Neural cell (in vitro differentiated cells): ENCODE data around the gene ERBB4.

Source experiments
- EP300 ChIP-seq: fragments of 450-650 bp; conservative IDR thresholded peaks from 2 replicates; pipeline ENCODE4 v1.6.1; 2014; ENCODE audit warnings: antibody characterized with exemption, mild to moderate bottlenecking, moderate library complexity; ENCODE audit not compliant: poor library complexity, severe bottlenecking
- EZH2 ChIP-seq: fragments of 200-600, 300-800 bp; shearing (Covaris generic), sonication (generic); IDR thresholded peaks from 2 replicates; pipeline ENCODE4 v1.6.1; 2014; ENCODE audit warnings: antibody characterized with exemption, low read length, borderline replicate concordance, mild to moderate bottlenecking; ENCODE audit not compliant: insufficient read depth, poor library complexity, severe bottlenecking
- POLR2AphosphoS5 ChIP-seq: IDR thresholded peaks from 2 replicates; pipeline ENCODE4 v1.6.1; 2012
- RAD21 ChIP-seq: fragments of 450-650 bp; conservative IDR thresholded peaks from 2 replicates; pipeline ENCODE4 v1.6.1; 2014; ENCODE audit warnings: antibody characterized with exemption, mild to moderate bottlenecking, moderate library complexity
- TF ChIP-seq, protein P1 (sequence below): fragments of 450-650 bp; IDR thresholded peaks from 2 replicates; pipeline ENCODE4 v1.5.1; 2014; ENCODE audit warnings: antibody characterized with exemption, mild to moderate bottlenecking, moderate library complexity; ENCODE audit not compliant: poor library complexity, severe bottlenecking
- TF ChIP-seq, protein P2 (sequence below): IDR thresholded peaks from 2 replicates; pipeline ENCODE4 v1.6.1; 2012; ENCODE audit warnings: borderline replicate concordance

DNA sequence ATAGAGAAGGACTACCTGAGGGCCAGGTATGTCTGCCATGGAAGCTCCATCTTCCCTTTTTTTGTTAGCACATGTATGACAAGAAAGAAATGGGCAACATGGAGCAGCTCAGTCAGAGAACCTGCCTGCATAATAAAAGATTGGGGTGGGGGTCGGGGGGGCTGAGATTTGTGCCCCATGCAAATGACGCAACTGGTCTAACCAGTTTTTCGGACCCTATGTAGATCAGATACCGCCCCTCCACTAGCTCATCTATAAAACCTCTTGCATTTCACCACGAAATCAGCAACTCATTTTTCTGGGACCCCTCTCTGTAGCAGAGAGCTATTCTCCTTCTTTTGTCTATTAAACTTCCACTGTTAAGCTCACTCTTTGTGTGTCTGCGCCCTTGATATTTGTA lies 657.2 kb downstream of the ERBB4 start:
- TF ChIP-seq, protein P1, sequence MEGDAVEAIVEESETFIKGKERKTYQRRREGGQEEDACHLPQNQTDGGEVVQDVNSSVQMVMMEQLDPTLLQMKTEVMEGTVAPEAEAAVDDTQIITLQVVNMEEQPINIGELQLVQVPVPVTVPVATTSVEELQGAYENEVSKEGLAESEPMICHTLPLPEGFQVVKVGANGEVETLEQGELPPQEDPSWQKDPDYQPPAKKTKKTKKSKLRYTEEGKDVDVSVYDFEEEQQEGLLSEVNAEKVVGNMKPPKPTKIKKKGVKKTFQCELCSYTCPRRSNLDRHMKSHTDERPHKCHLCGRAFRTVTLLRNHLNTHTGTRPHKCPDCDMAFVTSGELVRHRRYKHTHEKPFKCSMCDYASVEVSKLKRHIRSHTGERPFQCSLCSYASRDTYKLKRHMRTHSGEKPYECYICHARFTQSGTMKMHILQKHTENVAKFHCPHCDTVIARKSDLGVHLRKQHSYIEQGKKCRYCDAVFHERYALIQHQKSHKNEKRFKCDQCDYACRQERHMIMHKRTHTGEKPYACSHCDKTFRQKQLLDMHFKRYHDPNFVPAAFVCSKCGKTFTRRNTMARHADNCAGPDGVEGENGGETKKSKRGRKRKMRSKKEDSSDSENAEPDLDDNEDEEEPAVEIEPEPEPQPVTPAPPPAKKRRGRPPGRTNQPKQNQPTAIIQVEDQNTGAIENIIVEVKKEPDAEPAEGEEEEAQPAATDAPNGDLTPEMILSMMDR = no peak
- no peak for TF ChIP-seq EZH2
- no peak for TF ChIP-seq RAD21
- TF ChIP-seq EP300 = no peak
- TF ChIP-seq, protein P2, sequence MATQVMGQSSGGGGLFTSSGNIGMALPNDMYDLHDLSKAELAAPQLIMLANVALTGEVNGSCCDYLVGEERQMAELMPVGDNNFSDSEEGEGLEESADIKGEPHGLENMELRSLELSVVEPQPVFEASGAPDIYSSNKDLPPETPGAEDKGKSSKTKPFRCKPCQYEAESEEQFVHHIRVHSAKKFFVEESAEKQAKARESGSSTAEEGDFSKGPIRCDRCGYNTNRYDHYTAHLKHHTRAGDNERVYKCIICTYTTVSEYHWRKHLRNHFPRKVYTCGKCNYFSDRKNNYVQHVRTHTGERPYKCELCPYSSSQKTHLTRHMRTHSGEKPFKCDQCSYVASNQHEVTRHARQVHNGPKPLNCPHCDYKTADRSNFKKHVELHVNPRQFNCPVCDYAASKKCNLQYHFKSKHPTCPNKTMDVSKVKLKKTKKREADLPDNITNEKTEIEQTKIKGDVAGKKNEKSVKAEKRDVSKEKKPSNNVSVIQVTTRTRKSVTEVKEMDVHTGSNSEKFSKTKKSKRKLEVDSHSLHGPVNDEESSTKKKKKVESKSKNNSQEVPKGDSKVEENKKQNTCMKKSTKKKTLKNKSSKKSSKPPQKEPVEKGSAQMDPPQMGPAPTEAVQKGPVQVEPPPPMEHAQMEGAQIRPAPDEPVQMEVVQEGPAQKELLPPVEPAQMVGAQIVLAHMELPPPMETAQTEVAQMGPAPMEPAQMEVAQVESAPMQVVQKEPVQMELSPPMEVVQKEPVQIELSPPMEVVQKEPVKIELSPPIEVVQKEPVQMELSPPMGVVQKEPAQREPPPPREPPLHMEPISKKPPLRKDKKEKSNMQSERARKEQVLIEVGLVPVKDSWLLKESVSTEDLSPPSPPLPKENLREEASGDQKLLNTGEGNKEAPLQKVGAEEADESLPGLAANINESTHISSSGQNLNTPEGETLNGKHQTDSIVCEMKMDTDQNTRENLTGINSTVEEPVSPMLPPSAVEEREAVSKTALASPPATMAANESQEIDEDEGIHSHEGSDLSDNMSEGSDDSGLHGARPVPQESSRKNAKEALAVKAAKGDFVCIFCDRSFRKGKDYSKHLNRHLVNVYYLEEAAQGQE = no peak
- TF ChIP-seq POLR2AphosphoS5 = no peak
